OCI-M2 (cell line): ENCODE results near the gene PGM2.
"Not testable (repeated sequence)": the region's sequence is repeated elsewhere in the genome, so short reads cannot be mapped to it uniquely, and the experiment has no call there.

Experiments used
- DNase-seq: peaks from one replicate; lab custom pipeline; 2025; ENCODE audit not compliant: unreplicated experiment; lab: John Stamatoyannopoulos, UW

The PGM2 gene

GRCh38 chr4:37816719-37817118 is 9.8 kb upstream of the PGM2 start:
- no peak for DNase-seq

- no peak for DNase-seq
These were observed 7.7 kb upstream of the PGM2 start for GRCh38 chr4:37818752-37819151.

- not testable (repeated sequence) for DNase-seq
These were observed 6.0 kb upstream of the PGM2 start for GRCh38 chr4:37820458-37820857.

GRCh38 chr4:37821953-37822605 is 4.4 kb upstream of the PGM2 start:
- no peak for DNase-seq

GRCh38 chr4:37825501-37825900 is 985 bp upstream of the PGM2 start:
- not testable (repeated sequence) for DNase-seq

GRCh38 chr4:37825968-37826294 is 555 bp upstream of the PGM2 start:
- DNase-seq = peak; percentile 21

- no peak for DNase-seq
These were observed 672 bp downstream of the PGM2 start for GRCh38 chr4:37827030-37827685.

GRCh38 chr4:37827802-37828321 is 1.4 kb downstream of the PGM2 start:
- no peak for DNase-seq

- no peak for DNase-seq
These were observed 2.4 kb downstream of the PGM2 start for GRCh38 chr4:37828843-37829242.

- DNase-seq = no peak
These were observed 4.2 kb downstream of the PGM2 start for GRCh38 chr4:37830640-37831039.

- no peak for DNase-seq
These were observed 8.5 kb downstream of the PGM2 start for GRCh38 chr4:37835031-37835430.

- no peak for DNase-seq
These were observed 9.3 kb downstream of the PGM2 start for GRCh38 chr4:37835806-37836205.

GRCh38 chr4:37836274-37836673 is 9.8 kb downstream of the PGM2 start:
- DNase-seq = no peak

- DNase-seq = no peak
These were observed 10.5 kb downstream of the PGM2 start for GRCh38 chr4:37836838-37837440.

- no peak for DNase-seq
These were observed 11.0 kb downstream of the PGM2 start for GRCh38 chr4:37837446-37837845.

- DNase-seq = no peak
These were observed 12.9 kb downstream of the PGM2 start for GRCh38 chr4:37839426-37839825.

GRCh38 chr4:37844204-37844603 is 17.7 kb downstream of the PGM2 start:
- no peak for DNase-seq

- DNase-seq = no peak
These were observed 18.7 kb downstream of the PGM2 start for GRCh38 chr4:37845201-37845600.

GRCh38 chr4:37847311-37847884 is 20.9 kb downstream of the PGM2 start:
- DNase-seq = no peak

GRCh38 chr4:37852376-37852775 is 25.9 kb downstream of the PGM2 start:
- DNase-seq = no peak

- DNase-seq = no peak
These were observed 31.6 kb downstream of the PGM2 start for GRCh38 chr4:37858112-37858511.

- DNase-seq = no peak
These were observed 32.4 kb downstream of the PGM2 start for GRCh38 chr4:37858872-37859271.
